NCI-H1092 treated with DMSO at 0.1 percent for 48 hours (cell line): Measurements from ENCODE around the gene ZNF831.

Source experiments
- DNase-seq: peaks from one replicate; lab custom pipeline; 2025; lab: John Stamatoyannopoulos, UW

ZNF831 gene

DNA sequence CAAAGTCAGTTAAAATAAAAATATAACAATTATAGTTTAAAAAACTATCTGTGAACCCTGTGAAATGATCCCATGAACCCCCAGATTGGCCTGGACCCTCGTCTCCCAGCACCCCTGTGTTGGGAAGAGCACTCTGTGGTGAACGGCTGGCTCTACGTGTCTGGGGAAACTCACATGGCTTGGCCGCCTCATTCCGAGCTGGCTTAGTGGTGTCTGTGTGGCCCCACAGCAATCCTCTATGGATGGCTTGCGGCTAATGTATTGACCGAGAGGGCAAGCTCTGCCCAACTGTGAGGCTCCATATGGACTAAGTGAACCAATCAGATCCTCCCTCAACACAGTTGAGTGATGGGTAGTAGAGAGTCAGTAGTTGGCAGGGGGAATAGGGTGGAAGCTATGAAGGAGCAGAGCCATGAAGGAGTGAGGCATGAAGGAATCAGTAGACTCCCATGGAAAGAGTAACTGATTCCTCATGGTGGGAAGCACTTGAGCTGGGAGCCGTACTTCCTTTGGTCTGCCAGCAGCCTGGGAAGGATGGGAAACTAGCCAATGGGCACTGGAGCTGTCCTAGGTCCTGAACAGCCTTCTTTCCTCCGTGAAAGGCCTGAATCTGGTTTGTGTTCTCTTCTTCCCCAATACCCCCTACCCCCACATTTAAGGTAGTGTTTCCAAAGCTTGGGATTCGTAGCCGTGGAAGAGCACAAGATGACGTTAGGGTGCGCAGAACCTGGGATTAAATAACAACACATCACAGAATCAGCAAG, 21.6 kb upstream of the ZNF831 start:
- DNase-seq = no peak

DNA sequence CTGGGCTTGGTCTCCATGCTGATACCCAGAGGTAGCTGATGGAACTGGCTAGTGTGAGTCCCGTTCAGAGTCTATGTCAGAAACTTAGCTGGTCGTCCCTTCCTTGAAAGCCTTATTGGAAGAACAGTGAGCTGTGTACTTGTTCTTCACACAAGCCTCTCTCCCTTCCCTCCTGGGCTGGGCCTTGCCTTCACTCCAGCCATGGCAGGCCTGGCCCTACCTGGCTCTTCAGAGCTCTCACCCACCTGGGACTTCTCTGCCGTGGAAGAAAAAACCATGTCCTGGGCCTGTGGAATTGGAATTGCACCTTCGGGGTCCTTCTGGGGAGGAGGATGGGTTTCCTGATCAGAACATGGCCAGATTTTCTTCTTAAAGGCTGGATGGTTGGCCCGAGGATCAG, 20.3 kb upstream of the ZNF831 start:
- no peak for DNase-seq

DNA sequence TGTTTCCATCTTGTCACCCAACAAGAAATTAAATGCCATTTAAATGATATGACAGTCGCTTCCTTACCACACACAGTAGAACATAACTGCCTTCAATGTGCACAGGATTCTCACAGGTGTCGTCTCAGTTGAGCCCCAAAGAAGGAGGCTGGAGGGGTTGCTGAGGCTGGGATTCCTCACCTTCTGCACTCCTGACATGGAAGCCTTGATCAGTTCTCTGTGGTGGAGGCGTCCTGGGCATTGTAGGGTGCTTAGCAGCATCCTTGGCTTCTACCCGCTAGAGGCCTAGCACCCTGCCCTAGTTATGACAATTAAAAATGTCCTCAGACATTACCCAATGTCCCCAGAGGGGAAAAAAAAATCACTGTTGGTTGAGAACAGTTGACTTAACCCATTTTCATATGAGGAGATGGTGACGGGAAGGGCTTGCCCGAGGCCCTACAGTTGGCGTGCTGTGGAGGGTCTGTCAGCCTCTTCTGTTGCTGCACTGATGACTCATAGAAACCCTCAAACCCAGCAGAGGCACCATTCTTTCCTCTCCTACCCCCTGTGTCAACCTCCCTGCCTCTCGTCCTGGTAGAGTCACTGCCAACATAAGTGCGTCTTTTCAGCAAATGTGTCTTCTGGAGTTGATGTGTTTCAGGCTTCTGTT, 19.3 kb upstream of the ZNF831 start:
- no peak for DNase-seq

DNA sequence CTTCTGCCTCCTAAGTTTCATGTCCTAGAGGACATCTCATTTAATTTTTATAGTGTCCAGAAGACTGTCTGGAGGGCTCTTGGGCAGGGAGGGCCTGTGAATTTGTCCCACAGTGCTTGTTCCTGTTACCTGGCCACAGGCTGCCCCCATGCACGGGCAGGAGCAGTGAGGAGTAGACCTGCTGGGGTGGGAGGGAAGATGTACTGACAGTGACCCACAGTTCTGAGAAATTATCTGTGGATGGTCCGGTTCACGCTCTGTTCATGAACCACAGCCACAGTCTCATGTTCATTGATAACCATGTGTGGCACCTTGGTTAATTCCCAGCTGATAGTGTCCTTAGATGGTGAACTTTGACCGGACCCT, 18.8 kb upstream of the ZNF831 start:
- no peak for DNase-seq

DNA sequence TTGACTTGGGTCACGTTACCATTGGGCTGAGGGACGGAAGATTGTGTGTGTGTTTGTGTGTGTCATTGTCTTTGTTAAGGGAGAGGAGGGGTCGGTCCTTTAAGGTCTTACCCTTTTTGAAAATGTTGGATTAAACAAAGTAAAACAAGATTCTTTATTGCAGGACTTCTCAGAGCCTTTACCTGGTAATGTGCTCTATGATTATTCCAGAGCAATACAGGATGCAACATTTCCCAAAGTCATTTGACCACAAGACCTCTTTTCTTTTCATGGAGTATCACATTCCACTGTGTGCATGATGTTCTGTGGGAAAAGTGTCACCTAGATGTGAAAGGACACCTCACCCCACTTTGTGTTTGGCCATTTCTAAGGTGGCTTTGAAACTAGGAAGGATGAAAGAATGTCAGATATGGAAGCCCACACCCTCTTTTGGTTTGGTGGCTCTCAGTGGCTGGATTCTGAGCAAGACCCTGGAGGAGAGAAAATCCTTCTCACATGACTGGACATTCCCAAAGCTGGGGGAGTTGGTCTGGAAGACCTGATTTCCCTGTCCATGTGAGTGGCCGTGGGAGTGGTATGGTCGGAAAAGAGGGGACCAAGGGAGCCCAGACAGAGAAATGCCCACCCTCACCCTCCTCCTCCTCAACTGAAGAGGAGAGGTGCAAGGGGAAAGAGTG, 18.2 kb upstream of the ZNF831 start:
- no peak for DNase-seq

DNA sequence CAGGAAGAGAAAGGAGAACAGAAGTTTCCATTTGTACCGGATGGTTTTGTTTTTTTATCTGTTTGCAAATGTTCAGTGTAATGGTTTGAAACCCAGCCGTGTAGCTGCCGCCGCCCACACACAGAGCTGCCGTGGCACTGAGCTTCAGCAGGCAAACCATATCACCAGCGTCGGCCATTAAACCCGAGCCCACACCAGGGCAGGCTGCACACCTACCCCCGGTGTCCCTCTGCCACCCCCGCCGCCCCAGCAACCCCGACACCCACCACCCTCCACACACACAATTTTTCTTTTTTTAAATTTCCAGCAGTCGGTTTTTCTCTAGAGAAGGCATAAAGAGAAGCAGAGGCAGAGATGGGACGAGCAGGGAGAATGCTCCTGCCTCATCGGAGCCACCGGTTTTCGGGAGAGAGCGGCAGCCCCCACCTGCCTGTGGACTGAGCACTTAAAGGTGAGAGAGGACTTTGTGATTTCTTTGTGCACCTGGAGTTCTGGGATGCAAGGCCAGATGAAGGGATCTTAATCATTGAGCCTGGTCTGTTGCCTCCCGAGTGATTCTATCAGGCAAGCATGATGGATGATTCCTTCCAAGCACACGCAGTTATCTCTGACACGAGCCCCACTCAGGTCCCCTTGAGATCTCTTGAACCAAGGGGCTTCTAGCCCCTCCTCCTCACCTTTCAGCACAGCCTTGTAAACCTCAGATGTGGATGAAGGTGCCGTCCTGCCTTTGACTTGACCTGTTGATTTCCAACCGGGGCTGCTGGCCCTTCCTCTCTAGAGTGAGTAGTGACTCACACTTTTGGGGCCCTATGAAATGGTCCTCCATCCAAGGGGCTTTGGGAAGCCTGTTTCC, 17.5 kb upstream of the ZNF831 start:
- no peak for DNase-seq

DNA sequence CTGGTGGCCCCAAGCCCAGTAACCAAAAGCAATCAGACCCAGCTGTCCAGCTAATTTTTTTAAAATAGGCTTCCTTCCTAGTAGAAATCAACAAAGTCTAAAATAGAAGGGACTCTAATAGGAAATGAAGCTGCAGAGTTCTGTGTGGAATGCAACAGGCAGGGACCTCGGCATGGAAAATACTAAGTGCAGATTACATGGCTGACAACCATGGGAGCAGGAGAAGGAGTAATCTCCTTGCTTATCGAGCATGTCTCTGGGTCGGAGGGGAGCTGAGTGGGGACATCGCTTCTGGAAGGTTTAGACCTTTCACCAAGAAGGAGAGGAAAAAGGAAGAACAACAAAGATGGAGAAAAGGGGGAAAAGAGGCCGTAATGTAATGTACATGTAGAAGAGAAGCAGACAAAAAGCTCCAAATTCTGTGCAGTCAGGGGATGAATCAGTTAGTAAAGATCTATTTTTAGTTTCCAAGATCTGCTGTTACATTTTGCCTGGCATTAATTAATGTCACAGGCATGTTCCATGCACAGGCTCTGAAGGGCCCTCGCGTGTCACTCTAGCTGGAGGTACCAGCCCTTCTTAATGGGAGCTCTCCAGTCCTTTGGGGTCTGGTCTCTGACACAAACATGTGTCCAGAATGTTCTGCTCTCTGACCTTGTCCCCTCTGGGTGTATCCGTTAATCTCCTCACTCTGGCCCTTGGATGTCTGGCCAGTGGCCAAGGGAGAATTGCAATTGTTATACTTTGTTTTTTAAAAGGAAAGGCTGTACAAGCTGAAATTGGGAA, 16.6 kb upstream of the ZNF831 start:
- no peak for DNase-seq

DNA sequence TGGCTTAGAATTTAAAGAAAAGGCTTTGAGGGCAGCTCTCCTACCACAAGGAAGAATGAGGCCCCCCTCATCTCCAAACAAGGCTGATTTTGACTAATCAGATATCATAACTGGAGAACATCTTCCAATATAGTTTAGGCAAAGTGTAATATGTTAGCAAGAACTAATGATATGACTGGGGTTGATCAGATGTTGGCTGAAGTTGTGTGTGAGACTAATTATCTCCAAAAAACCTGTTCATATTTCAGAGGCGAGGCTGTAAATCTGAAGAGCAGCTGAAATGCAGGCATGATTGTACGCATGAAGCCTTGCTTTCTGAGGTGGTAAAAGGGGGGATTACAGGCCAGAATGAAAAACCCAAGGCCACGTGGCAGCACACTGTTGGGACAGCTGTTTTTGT, 16.0 kb upstream of the ZNF831 start:
- DNase-seq = no peak

DNA sequence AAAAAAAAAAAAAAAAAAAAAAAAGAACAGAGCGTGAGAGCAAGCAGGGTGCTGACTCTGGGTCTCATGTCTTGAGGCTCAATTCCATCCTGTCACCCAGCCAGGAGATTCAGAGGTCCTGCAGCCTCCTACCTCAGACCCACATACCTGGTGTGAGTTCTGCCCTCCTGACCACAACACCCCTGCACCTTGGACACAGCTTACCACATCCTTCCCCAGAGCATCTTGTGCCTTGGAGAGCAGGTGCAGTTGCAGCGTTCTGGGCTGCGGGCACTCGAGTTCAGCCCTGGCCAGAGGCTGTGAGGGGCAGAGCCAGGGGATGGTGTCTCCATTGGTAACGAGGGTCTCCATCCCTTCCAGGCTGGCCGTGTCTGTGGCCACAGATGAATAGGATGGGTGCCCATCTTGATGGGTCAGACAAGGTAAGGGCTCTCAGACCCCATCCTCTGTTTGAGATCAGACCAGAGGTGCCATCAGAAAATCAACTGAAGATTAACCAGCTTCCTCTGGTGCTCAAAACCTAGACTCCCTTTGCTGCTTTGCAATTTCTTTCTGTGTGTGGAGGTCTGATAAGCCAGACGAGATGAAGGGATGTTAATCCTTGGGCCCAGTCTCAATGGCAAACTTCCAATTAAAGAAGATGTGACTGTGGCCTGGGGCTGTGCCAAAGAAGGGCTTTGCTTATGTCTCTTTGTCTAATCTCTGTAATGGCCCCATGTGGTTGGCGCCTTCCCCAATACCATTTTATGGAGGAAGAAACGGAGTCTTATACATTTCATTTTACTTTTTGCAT, 14.7 kb upstream of the ZNF831 start:
- DNase-seq = no peak

DNA sequence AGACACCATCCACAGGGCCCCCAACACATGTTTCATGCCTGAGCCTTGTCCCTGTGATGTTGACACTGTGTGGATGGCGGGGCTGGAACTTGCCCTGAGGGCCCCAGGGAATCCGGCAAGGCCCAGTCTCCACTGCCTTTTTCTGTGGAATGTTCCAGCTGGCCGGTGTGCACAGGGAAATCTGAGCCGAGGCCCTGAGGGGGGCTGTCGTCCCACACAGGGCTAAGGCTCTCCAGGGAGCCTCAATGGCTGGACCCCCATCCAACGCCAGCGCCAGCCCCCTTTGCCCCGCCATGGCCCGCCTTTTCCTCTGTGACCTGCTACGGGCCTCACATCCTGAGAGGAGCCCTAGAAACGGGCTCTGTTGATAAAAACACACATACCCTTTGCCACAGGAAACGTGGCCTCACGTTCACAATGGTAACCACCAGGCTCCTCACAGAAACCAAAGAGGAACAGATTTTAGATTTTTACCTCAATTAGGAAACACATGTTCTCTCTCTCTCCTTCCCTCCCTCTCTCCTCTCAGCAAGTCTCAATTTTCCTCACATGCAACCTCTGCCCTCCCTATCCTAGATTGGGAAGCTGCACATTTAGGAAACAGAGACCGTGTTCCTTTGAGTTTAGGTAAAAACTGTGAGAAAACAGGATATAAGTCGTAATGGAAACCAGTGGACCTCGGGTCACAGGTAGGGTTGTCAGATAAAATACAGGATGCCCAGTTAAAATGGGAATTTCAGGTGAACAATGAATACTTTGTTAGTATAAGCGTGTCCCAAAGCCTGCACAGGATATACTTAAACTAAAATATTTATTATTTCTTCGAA, 13.7 kb upstream of the ZNF831 start:
- no peak for DNase-seq

DNA sequence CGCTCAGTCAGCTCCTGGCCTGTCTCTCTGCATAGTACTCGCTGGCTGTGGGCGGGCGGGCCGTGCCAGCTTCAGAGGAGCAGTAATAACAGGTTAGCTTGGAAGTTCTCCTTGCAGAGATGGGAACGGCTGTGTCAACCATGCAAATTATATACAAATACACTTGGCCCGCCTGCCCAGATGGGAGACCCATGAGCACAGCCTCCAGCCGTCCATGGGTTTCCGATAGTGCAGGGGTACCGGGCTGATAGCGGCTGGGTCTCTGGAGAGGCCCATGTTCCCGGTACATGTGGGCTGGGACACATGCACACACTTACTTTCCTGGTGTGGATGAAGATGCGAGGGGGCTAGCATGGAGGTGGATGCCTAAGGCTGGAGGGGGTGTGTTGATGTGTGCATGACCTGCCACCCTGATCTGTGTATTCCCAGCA, 12.8 kb upstream of the ZNF831 start:
- no peak for DNase-seq

DNA sequence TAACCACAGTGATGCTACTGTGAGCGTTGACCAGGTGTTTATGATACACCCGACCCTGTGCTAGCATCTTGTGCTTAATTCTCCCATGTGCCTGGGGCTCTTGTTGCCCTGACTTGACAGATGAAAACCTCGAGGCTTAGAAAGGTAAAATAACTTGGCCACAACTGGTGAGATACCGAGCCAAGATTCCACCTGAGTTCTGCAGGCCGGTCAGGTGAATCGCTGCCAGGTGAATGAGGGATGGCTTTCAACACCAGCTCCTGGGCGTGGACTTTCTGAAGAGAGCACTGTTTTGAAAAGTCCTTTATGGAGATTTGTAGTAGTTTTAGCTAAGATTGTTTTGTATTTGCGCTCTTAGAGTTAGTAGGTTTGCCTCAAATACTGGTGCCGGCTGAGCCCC, 12.2 kb upstream of the ZNF831 start:
- DNase-seq = no peak

DNA sequence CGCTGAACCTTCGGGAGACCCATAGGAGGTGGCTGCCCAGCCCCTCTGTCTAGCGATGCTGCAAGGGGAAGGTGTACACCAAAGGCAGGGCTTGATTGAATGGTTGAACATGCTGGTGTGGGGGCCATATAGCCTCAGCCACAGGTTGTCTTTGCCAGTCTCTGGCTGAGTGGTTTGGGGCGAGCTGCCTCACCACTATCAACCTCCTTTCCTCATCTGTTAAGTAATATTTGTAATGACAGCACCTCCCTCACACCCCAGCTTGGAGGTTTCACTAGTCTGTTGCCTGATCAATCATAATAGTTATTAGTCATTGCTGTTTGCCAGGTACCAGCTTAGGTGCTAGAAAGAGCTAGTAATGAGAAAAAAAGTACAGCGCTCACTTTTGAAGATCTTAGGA, 11.8 kb upstream of the ZNF831 start:
- no peak for DNase-seq

DNA sequence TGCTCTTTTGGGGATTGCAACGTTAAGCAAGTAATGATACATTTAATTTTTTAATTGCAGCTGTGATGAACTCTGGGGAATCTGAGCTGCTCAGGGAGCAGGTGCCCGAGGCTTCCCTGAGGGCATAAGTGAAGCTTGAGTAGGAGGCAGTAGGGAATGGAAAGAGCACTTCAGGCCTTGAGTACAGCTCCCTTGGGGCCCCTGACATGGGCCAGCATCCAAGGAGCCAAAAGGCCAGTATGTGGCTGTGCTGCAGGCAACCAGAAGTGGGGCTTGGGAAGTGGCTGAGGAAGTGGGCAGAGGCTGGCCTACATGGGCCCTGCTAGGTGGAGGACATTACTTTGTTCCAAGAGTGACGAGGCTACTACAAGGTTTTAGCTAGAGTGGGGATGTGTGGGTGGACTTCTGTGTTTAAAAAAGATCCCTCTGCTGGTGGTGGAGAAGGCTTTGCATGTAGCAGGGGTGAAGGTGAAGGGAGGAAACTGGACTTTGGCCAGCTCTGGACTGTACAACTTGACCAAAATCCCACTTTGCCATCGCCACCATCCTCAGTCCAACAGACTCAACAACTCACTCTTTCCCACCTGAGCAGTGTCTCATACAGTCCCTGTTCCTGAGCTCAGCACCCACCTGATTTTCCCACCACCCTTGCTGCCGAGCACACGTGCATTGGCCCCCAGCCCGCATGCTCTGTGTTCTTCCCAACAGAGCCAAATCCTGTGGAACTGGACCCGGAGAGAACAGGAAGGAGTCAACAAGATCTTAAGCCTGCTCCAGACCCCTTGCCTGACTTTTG, 10.9 kb upstream of the ZNF831 start:
- DNase-seq = no peak

DNA sequence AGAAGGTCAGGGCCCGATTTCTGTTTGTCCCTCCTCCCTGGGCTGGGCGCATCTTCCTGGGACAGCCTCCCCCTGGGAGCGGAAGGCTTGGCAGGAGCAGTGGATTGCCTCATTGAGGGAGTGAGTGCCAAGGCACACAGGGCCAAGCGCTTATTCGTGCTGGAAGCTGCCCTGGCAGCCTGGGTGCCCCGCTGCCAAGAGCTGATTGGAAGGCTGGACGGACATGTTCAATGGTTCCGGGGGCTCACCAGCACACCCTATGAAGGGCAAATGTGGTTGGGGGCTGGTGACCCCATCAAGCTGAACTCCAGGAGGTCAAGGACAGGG, 10.3 kb upstream of the ZNF831 start:
- DNase-seq = no peak

DNA sequence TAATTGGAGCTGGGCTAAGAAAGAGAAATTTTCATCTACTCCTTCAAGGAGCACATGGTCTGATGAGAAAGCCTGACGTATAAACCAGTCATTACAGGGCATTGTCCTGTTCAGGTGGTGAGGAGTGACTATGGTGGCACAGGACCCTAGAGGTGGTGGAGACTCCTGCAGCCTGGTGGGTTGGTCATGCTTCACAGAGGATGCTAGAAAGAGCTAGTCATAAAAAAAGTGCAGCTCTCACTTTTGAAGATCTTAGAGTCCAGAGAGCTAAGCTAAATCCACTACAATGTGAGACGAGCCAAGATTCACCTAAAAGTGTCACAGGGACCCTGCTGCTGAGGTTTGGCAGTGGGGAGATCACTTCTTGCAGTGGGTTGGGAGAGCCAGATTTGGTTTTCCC, 9.8 kb upstream of the ZNF831 start:
- DNase-seq = no peak

DNA sequence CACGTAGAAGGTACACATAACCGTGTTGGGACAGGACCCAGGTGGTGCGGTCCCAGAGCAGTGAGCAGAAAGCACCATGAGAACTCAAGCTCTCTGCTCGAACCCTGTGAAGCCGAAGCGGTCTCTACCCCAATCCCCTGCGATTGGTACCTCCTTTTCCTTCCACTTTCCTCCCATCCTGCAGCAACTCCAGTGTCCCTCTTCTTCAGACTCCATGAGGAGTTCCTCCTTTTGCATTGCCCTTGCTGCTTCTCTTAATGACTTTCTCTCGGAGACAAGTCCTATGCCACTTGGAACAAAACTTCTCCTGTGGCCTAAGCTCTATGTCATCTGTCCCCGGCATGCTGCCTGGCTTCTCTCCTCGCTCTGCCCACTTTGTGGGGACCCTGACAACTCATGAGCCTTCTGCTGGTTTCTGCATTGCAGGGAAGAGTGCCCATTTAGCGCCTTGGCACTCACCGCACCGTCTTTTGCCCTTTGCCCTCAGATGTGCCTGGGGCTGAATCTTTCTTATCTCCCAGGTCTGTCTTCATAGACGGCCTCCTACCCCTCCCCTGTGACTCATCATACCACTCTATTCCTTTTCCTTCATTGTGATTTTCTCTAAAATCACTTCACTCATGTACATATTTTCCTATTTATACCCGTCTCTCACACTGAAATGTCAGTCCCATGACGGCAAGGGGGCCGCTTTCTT, 9.2 kb upstream of the ZNF831 start:
- no peak for DNase-seq

DNA sequence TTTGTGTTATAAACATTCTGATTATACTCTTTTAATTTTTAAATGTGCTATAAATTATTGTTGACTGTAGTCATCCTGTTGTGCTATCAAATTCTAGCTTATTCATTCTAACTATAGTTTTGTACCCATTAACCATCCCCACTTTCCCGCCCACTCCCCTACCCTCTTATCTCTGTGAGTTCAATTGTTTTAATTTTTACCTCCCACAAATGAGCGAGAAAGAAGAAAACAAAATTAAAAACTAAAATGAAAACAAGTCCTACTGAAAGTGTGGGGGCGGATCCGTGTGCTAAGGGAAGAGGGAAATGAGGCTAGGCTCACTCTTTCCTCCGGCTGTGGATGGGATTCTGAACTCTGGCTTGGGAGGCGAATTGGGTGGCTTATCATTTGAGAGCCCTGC, 6.6 kb upstream of the ZNF831 start:
- DNase-seq = no peak

DNA sequence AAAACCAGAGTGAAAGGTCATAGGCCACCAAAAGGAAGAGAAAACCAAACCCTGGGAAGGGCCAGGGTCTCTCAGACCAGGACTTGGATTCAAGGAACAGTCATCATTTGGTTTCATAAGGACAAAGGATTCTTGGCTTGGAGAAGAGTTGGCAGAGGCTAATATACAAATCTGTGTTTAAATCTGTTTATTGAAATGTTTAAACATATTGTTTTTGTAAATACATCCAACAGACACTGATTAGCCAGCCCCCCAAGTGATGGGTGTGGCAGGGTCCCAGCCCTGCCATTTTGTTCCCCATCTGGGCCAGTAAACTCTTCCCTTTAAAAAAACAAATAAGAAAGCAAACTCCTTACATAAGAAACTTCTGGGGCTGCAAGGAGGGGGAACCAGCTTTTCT, 6.1 kb upstream of the ZNF831 start:
- no peak for DNase-seq
